Chondrocyte (in vitro differentiated cells): ENCODE results near the gene TGFBR3. TPM values are rescaled to one million over a fixed set of nuclear protein-coding genes. Genes with fewer than 3 reads are reported as not detected.

ENCODE experiments used
- DNase-seq: peaks from one replicate; pipeline ENCODE4 v3.0.0; 2021; ENCODE audit warnings: mixed read lengths, low spot score
- H3K27ac Mint-ChIP-seq: one replicate; pipeline ENCODE4 v1.8.0; 2021; ENCODE audit warnings: mild to moderate bottlenecking, moderate library complexity, mixed read lengths; ENCODE audit not compliant: unreplicated experiment
- H3K27me3 Mint-ChIP-seq: 2 replicates; pipeline ENCODE4 v1.8.0; 2021; ENCODE audit warnings: low read depth, mixed read lengths
- H3K36me3 Mint-ChIP-seq: 2 replicates; pipeline ENCODE4 v1.8.0; 2021; ENCODE audit warnings: low read depth, mixed read lengths
- H3K4me1 Mint-ChIP-seq: 2 replicates; pipeline ENCODE4 v1.8.0; 2021; ENCODE audit warnings: low read depth, mild to moderate bottlenecking, mixed read lengths
- H3K4me3 Mint-ChIP-seq: one replicate; pipeline ENCODE4 v1.8.0; 2021; ENCODE audit warnings: mild to moderate bottlenecking, moderate library complexity, mixed read lengths; ENCODE audit not compliant: unreplicated experiment
- H3K9me3 Mint-ChIP-seq: 2 replicates; pipeline ENCODE4 v1.8.0; 2021; ENCODE audit warnings: low read depth, mixed read lengths
- total RNA-seq: library from RNA; stranded (reverse); gene quantifications from 3 replicates; pipeline ENCODE4 v1.2.1, GENCODE V29; 2021
- TF ChIP-seq, protein P1 (sequence below): fragments of 200-600 bp; sonication (generic); IDR thresholded peaks from 2 replicates; pipeline ENCODE4 v1.5.0; 2021; ENCODE audit warnings: antibody characterized with exemption, mild to moderate bottlenecking, moderate library complexity

TGFBR3 gene
- total RNA-seq, 1 donor from 2014 or later: 1.4 TPM

DNA sequence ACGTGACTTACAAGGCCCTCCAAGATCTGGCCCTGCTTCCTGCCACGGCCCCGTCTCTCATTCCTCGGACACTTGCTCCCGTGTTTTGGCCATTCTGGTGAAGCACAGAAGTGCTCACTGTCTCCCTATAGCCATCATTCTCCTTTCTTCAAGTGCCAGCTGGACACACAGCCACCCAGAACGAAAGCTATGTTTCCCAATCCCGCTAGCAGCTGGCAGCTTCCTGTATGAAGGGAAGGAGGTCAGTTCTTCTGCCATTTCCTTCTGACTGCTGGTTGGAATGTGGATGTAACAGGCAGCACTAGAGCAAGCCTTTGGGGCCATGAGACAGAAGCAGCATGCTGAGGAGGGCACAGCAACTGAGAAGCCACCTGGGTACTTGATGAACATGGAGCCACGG, 82.8 kb downstream of the TGFBR3 start:
- no peak overlapping the region for H3K4me3 Mint-ChIP-seq
- no peaks in the 10 kb centered on the region for H3K9me3 Mint-ChIP-seq
- H3K27ac Mint-ChIP-seq: no peak overlapping the region
- peaks cover 15% of the 10 kb centered on the region for H3K4me1 Mint-ChIP-seq
- no peak for DNase-seq
- TF ChIP-seq, protein P1, sequence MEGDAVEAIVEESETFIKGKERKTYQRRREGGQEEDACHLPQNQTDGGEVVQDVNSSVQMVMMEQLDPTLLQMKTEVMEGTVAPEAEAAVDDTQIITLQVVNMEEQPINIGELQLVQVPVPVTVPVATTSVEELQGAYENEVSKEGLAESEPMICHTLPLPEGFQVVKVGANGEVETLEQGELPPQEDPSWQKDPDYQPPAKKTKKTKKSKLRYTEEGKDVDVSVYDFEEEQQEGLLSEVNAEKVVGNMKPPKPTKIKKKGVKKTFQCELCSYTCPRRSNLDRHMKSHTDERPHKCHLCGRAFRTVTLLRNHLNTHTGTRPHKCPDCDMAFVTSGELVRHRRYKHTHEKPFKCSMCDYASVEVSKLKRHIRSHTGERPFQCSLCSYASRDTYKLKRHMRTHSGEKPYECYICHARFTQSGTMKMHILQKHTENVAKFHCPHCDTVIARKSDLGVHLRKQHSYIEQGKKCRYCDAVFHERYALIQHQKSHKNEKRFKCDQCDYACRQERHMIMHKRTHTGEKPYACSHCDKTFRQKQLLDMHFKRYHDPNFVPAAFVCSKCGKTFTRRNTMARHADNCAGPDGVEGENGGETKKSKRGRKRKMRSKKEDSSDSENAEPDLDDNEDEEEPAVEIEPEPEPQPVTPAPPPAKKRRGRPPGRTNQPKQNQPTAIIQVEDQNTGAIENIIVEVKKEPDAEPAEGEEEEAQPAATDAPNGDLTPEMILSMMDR: no peak
- no peaks in the 10 kb centered on the region for H3K36me3 Mint-ChIP-seq
- H3K27me3 Mint-ChIP-seq: no peaks in the 10 kb centered on the region

DNA sequence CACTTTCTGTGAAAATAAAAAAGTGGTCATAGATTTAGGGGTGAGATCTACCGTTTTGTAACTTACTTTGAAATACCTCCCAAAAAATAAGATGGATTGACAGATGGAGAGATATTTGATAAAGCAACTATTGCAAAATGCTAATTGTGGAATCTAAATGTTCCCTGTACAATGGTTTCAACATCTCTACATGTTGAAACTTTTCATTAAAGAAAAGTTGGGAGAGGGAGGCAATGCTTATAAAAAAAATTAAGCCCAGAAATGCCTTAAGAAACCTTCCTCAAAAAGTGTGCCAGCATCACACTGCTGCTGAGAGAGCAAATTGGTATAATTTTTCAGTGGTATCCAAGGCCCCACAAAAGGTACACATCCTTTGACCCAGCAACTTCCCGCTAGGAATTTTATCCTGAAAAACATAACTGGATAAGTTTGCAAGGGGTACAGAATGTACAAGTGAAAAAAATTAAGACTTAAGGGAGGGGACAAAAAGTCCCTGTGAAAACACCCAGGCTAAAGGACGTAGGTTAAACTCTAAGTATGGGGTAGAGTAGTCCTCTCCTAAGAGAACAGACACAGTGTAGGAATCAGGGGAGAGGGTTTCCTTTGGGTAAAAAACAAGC, 84.3 kb downstream of the TGFBR3 start:
- TF ChIP-seq, protein P1: no peak
- no peak overlapping the region for H3K27ac Mint-ChIP-seq
- H3K4me1 Mint-ChIP-seq: peaks cover 12% of the 10 kb centered on the region

DNA sequence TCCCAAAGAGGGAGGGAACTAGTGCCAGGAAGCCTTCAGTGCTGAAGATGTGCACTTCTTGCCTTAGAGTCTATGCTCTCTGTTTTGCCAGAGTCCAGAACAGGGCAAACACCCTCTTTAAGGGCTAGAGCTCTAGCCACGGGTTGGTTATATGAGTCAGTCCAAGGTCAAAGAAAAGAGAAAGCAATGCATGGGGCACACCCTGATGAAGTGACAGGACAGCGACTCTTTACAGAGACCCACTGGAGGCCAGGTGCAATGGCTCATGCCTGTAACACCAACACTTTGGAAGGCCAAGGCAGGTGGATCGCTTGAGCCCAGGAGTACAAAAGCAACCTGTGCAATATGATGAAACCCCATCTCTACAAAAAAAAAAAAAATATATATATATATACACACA, 86.1 kb downstream of the TGFBR3 start:
- no peak overlapping the region for H3K27ac Mint-ChIP-seq

More for the DNA sequence above, 84.3 kb downstream of the TGFBR3 start:
- Mint-ChIP-seq H3K9me3 (no peaks in the 10 kb centered on the region), H3K27me3 (no peaks in the 10 kb centered on the region), H3K4me3 (no peak overlapping the region), H3K36me3 (no peaks in the 10 kb centered on the region)
- DNase-seq: no peak

DNA sequence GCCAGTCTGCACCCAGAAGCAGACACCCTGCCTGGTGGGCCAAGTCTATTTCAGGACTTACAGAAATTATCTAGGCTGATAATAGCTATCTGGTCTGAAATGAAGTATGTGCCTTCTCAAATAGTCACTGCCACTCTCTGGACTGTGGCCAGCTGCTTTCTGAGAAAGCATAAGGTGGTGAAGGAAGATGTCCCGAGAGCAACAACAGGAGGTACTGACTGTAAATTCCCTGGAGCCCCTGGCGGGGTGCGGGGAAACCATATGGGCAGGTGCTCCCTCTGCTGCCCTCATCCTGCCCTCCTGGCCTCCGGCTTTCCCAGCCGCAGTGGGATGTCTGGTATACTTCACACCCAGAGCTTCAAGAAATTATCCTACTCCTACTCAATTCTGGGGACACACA, 86.8 kb downstream of the TGFBR3 start:
- Mint-ChIP-seq H3K27me3 (no peaks in the 10 kb centered on the region), H3K27ac (no peak overlapping the region), H3K4me1 (peaks cover 18% of the 10 kb centered on the region), H3K36me3 (no peaks in the 10 kb centered on the region), H3K9me3 (no peaks in the 10 kb centered on the region), H3K4me3 (no peak overlapping the region)
- TF ChIP-seq, protein P1: no peak
- DNase-seq: no peak

More for the DNA sequence above, 86.1 kb downstream of the TGFBR3 start:
- no peaks in the 10 kb centered on the region for H3K36me3 Mint-ChIP-seq
- H3K4me1 Mint-ChIP-seq: peaks cover 14% of the 10 kb centered on the region
- H3K27me3 Mint-ChIP-seq: no peaks in the 10 kb centered on the region
- DNase-seq: no peak
- TF ChIP-seq, protein P1: no peak
- H3K9me3 Mint-ChIP-seq: no peaks in the 10 kb centered on the region
- H3K4me3 Mint-ChIP-seq: no peak overlapping the region

DNA sequence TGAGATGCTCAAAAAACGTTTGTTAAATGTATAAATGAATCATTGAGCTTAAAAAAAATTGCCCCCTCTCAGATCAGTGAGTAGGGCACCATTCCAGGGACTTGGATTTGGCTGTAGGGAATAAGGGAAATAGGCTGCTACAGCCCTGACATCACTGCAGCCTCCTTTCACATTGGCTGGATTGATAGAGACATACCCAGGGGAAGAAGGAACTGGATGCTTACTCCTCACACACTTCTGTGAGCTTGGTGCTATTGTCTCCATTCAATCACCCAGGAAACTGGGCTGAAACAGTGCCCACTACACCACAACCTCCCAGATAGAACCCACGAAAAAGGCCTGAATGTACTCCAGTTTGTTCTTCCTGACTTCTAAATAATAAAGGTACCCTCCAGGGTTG, 87.2 kb downstream of the TGFBR3 start:
- H3K27ac Mint-ChIP-seq: no peak overlapping the region
- H3K9me3 Mint-ChIP-seq: no peaks in the 10 kb centered on the region
- H3K4me3 Mint-ChIP-seq: no peak overlapping the region

More for the DNA sequence above, 87.2 kb downstream of the TGFBR3 start:
- no peak for DNase-seq
- peaks cover 18% of the 10 kb centered on the region for H3K4me1 Mint-ChIP-seq
- no peaks in the 10 kb centered on the region for H3K27me3 Mint-ChIP-seq
- TF ChIP-seq, protein P1: no peak
- no peaks in the 10 kb centered on the region for H3K36me3 Mint-ChIP-seq
